HepG2 (cell line): ENCODE measurements around the gene CD7. TPM values are rescaled to one million over a fixed set of nuclear protein-coding genes. Genes with fewer than 3 reads are reported as not detected.

ENCODE experiments used
- ATF7 ChIP-seq, 2 experiments: fragments of 450-650 bp in 1 of 2; sonication (generic) in 1 of 2; formaldehyde crosslinking in 1 of 2; IDR thresholded peaks; 2 replicates each; pipeline versions ENCODE4 v1.4.0 to v1.6.1; 2016 to 2020; ENCODE audit warnings: antibody characterized with exemption in 1 of 2, mild to moderate bottlenecking in 1 of 2, missing genetic modification reagents in 1 of 2
- EED ChIP-seq: sonication (generic); formaldehyde crosslinking; IDR thresholded peaks from 2 replicates; pipeline ENCODE4 v1.5.0; 2020; ENCODE audit warnings: mild to moderate bottlenecking, missing genetic modification reagents
- PHF20 ChIP-seq: sonication (generic); formaldehyde crosslinking; IDR thresholded peaks from 2 replicates; pipeline ENCODE4 v1.5.0; 2020; ENCODE audit warnings: mild to moderate bottlenecking, missing genetic modification reagents
- ZC3H4 ChIP-seq: sonication (generic); formaldehyde crosslinking; IDR thresholded peaks from 2 replicates; pipeline ENCODE4 v1.4.0; 2020; ENCODE audit warnings: missing genetic modification reagents, borderline replicate concordance
- ZNF260 ChIP-seq: sonication (generic); formaldehyde crosslinking; IDR thresholded peaks from 2 replicates; pipeline ENCODE4 v1.4.0; 2020; ENCODE audit warnings: missing genetic modification reagents, low read depth, mild to moderate bottlenecking, borderline replicate concordance
- ZNF326 ChIP-seq: sonication (generic); formaldehyde crosslinking; IDR thresholded peaks from 2 replicates; pipeline ENCODE4 v1.4.0; 2020; ENCODE audit warnings: missing genetic modification reagents, borderline replicate concordance
- ZNF343 ChIP-seq: sonication (generic); formaldehyde crosslinking; IDR thresholded peaks from 2 replicates; pipeline ENCODE4 v1.4.0; 2020; ENCODE audit warnings: mild to moderate bottlenecking, missing genetic modification reagents
- ZNF556 ChIP-seq: sonication (generic); formaldehyde crosslinking; IDR thresholded peaks from 2 replicates; pipeline ENCODE4 v1.4.0; 2020; ENCODE audit warnings: mild to moderate bottlenecking, missing genetic modification reagents, borderline replicate concordance
- ZNF562 ChIP-seq: sonication (generic); formaldehyde crosslinking; IDR thresholded peaks from 2 replicates; pipeline ENCODE4 v1.8.0; 2022; ENCODE audit warnings: missing genetic modification reagents, borderline replicate concordance
- ZNF672 ChIP-seq: sonication (generic); formaldehyde crosslinking; IDR thresholded peaks from 2 replicates; pipeline ENCODE4 v1.8.1; 2022; ENCODE audit warnings: missing genetic modification reagents
- ZNF724P ChIP-seq: sonication (generic); formaldehyde crosslinking; IDR thresholded peaks from 2 replicates; pipeline ENCODE4 v1.8.0; 2022; ENCODE audit warnings: missing genetic modification reagents, borderline replicate concordance
- ZNF768 ChIP-seq: sonication (generic); formaldehyde crosslinking; IDR thresholded peaks from 2 replicates; pipeline ENCODE4 v1.4.0; 2020; ENCODE audit warnings: missing genetic modification reagents
- polyA plus RNA-seq, 8 experiments: library from polyadenylated mRNA; depleted of rRNA in 3 of 8; stranded (reverse) in 7 of 8; unstranded in 1 of 8; fragments of >200 nt; fragmentation: Illumina TruSeq in 4 of 8; extraction: Trizol in 4 of 8; gene quantifications; 2 replicates each; pipeline versions ENCODE4 v1.2.1 to v1.2.3, GENCODE V29; 2011 to 2016; ENCODE audit warnings: low read depth in 4 of 8, missing spikeins in 1 of 8, mixed read lengths in 1 of 8; ENCODE audit not compliant: insufficient read depth in 1 of 8
- total RNA-seq, 5 experiments: library from RNA; depleted of rRNA; stranded (reverse); fragments of >200 nt; fragmentation: Illumina TruSeq; extraction: Trizol; gene quantifications; 2 replicates each; pipeline ENCODE4 v1.2.3, GENCODE V29; 2016; ENCODE audit warnings: low read depth in 1 of 5
- TF ChIP-seq, protein P1 (sequence below): sonication (generic); formaldehyde crosslinking; IDR thresholded peaks from 2 replicates; pipeline ENCODE4 v1.5.1; 2020; ENCODE audit warnings: mild to moderate bottlenecking, missing genetic modification reagents, borderline replicate concordance
- TF ChIP-seq, protein P2 (sequence below): sonication (generic); formaldehyde crosslinking; IDR thresholded peaks from 2 replicates; pipeline ENCODE4 v1.9.0; 2021; ENCODE audit warnings: missing genetic modification reagents, mild to moderate bottlenecking, borderline replicate concordance
- TF ChIP-seq, protein P3 (sequence below): sonication (generic); formaldehyde crosslinking; IDR thresholded peaks from 2 replicates; pipeline ENCODE4 v1.4.0; 2020; ENCODE audit warnings: missing genetic modification reagents
- TF ChIP-seq, protein P4 (sequence below): sonication (generic); formaldehyde crosslinking; IDR thresholded peaks from 2 replicates; pipeline ENCODE4 v1.5.0; 2020; ENCODE audit warnings: mild to moderate bottlenecking, missing genetic modification reagents, borderline replicate concordance

CD7 gene
- total and polyA plus RNA-seq, 2 of the 13 experiments (the other 11 are each of a cell fraction or from before 2014, with no cell fraction given) = 67.6 to 76.4 TPM

DNA sequence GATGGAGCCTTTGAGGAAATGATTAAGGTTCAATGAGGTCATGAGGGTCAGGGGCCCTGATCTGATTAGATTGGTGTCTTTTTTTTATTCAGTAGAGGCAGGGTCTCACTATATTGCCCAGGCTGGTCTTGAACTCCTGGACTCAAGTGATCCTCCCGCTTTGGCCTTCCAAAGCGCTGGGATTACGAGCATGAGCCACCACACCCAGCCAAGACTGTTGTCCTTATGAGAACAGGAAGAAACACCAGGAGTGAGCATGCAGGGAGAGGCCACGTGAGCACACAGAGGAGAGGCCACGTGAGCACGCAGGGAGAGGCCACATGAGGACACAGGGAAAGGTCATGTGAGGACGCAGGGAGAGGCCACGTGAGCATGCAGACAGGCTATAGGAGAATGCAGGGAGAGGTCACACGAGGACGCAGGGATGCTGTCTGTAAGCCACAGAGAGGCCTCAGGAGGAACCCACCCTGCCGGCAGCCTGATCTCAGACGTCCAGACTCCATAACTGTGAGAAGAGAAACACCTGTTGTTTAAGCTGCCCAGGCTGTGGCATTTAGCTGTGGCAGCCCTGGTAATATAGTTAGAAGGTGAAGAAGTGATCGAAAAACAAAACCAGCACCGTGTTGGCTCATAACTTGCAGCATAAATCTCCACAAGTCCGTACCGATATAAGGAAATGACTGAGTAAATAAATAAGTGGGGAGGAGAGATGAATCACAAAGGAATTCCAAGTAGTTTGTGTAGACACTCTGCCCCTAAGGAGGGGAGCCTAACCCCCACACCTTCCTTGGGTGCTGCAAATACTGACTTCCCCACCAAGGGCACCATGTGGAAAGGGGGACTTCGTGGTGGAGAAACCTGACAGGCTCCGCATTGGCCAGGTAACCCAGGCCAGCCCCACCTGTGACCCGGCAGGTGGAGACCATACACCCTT, 29.3 kb downstream of the CD7 start (continued):
- TF ChIP-seq ATF7 (IDR thresholded peaks at IDR 0.05) (no peak), ATF7 (CRISPR knock-in tag; IDR thresholded peaks at IDR 0.05) (no peak; the same call in 1 of the 2 replicates), EED (no peak; the same call in 1 of the 2 replicates), ZC3H4 (CRISPR knock-in tag) (no peak), PHF20 (CRISPR knock-in tag) (peak; percentile 87), ZNF724P (CRISPR knock-in tag) (peak; percentile 91; the same call in 1 of the 2 replicates), ZNF672 (CRISPR knock-in tag) (0 out of 2 replicates have a peak, but pooled peaks have one; percentile 43), ZNF326 (no peak), ZNF343 (0 out of 2 replicates have a peak, but pooled peaks have one; percentile 35), ZNF562 (CRISPR knock-in tag) (no peak), ZNF260 (CRISPR knock-in tag) (no peak), ZNF556 (CRISPR knock-in tag) (peak; percentile 82; the same call in 1 of the 2 replicates), ZNF768 (CRISPR knock-in tag) (peak; percentile 8; the same call in 1 of the 2 replicates)
- TF ChIP-seq, protein P1, sequence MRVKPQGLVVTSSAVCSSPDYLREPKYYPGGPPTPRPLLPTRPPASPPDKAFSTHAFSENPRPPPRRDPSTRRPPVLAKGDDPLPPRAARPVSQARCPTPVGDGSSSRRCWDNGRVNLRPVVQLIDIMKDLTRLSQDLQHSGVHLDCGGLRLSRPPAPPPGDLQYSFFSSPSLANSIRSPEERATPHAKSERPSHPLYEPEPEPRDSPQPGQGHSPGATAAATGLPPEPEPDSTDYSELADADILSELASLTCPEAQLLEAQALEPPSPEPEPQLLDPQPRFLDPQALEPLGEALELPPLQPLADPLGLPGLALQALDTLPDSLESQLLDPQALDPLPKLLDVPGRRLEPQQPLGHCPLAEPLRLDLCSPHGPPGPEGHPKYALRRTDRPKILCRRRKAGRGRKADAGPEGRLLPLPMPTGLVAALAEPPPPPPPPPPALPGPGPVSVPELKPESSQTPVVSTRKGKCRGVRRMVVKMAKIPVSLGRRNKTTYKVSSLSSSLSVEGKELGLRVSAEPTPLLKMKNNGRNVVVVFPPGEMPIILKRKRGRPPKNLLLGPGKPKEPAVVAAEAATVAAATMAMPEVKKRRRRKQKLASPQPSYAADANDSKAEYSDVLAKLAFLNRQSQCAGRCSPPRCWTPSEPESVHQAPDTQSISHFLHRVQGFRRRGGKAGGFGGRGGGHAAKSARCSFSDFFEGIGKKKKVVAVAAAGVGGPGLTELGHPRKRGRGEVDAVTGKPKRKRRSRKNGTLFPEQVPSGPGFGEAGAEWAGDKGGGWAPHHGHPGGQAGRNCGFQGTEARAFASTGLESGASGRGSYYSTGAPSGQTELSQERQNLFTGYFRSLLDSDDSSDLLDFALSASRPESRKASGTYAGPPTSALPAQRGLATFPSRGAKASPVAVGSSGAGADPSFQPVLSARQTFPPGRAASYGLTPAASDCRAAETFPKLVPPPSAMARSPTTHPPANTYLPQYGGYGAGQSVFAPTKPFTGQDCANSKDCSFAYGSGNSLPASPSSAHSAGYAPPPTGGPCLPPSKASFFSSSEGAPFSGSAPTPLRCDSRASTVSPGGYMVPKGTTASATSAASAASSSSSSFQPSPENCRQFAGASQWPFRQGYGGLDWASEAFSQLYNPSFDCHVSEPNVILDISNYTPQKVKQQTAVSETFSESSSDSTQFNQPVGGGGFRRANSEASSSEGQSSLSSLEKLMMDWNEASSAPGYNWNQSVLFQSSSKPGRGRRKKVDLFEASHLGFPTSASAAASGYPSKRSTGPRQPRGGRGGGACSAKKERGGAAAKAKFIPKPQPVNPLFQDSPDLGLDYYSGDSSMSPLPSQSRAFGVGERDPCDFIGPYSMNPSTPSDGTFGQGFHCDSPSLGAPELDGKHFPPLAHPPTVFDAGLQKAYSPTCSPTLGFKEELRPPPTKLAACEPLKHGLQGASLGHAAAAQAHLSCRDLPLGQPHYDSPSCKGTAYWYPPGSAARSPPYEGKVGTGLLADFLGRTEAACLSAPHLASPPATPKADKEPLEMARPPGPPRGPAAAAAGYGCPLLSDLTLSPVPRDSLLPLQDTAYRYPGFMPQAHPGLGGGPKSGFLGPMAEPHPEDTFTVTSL (CRISPR knock-in tag) = no peak
- TF ChIP-seq, protein P2, sequence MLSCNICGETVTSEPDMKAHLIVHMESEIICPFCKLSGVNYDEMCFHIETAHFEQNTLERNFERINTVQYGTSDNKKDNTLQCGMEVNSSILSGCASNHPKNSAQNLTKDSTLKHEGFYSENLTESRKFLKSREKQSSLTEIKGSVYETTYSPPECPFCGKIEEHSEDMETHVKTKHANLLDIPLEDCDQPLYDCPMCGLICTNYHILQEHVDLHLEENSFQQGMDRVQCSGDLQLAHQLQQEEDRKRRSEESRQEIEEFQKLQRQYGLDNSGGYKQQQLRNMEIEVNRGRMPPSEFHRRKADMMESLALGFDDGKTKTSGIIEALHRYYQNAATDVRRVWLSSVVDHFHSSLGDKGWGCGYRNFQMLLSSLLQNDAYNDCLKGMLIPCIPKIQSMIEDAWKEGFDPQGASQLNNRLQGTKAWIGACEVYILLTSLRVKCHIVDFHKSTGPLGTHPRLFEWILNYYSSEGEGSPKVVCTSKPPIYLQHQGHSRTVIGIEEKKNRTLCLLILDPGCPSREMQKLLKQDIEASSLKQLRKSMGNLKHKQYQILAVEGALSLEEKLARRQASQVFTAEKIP (CRISPR knock-in tag) = no peak
- TF ChIP-seq, protein P3, sequence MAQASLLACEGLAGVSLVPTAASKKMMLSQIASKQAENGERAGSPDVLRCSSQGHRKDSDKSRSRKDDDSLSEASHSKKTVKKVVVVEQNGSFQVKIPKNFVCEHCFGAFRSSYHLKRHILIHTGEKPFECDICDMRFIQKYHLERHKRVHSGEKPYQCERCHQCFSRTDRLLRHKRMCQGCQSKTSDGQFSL = no peak
- TF ChIP-seq, protein P4, sequence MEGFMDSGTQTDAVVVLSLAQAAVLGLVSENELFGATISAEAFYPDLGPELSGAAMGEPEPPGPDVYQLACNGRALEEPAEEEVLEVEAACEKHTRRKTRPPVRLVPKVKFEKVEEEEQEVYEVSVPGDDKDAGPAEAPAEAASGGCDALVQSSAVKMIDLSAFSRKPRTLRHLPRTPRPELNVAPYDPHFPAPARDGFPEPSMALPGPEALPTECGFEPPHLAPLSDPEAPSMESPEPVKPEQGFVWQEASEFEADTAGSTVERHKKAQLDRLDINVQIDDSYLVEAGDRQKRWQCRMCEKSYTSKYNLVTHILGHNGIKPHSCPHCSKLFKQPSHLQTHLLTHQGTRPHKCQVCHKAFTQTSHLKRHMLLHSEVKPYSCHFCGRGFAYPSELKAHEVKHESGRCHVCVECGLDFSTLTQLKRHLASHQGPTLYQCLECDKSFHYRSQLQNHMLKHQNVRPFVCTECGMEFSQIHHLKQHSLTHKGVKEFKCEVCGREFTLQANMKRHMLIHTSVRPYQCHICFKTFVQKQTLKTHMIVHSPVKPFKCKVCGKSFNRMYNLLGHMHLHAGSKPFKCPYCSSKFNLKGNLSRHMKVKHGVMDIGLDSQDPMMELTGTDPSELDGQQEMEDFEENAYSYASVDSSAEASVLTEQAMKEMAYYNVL (CRISPR knock-in tag) = peak; percentile 84; the same call in 1 of the 2 replicates
